Measurements from ENCODE around the gene SUSD2.

The SUSD2 gene, protein sequence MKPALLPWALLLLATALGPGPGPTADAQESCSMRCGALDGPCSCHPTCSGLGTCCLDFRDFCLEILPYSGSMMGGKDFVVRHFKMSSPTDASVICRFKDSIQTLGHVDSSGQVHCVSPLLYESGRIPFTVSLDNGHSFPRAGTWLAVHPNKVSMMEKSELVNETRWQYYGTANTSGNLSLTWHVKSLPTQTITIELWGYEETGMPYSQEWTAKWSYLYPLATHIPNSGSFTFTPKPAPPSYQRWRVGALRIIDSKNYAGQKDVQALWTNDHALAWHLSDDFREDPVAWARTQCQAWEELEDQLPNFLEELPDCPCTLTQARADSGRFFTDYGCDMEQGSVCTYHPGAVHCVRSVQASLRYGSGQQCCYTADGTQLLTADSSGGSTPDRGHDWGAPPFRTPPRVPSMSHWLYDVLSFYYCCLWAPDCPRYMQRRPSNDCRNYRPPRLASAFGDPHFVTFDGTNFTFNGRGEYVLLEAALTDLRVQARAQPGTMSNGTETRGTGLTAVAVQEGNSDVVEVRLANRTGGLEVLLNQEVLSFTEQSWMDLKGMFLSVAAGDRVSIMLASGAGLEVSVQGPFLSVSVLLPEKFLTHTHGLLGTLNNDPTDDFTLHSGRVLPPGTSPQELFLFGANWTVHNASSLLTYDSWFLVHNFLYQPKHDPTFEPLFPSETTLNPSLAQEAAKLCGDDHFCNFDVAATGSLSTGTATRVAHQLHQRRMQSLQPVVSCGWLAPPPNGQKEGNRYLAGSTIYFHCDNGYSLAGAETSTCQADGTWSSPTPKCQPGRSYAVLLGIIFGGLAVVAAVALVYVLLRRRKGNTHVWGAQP

DNA sequence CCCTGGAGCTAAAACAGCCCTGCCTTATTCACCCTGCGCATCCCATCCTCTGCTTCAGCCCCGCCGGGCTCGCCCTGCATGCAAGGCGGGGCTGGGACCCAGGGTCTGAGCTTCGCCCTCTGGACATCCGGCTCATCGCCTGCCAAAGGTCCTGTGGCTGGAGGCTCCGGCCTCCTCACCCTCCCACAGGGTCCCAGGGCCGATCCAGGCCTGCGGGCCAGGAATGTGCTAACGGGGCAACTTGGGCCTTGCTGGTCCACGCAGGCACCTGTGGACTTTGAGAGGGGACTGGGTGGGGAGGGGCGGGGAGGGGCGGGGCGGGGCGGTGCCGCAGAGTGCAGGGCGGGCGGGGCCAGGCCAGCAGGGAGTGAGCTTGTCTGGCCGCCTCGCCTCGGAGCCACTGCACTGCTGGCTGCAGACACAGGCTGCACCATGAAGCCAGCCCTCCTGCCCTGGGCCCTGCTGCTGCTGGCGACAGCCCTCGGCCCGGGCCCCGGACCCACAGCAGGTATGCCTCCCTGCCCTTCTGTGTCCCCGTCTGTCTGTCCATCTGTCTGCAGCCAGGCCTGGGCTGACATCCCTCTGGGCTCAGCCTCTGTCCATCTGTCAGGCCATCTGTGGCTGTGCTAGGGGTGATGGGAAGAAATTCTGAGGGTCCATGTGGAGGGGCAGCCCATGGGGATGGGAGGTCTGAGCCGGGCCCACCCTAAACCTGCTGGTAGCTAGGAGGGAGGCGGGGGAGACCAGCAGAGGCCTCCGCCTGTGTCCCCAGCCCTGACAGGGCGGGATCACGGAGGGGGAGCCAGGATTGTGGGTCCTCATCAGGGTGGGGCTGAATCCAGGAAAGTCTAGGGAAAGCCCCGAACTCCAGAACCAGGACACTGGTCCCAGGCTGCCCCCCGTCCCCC lies at the start of gene SUSD2:
Gene SUSD2, plus strand, starts transcription at position 400 of the 908 bp plus-strand sequence. Its CDS starts 33 bp downstream, at position 433.
- TF ChIP-seq RARB (CRISPR knock-in tag; IDR thresholded peaks at IDR 0.05) (no peak), ZNF70 (CRISPR knock-in tag; IDR thresholded peaks at IDR 0.05) (no peak), ZNF565 (CRISPR knock-in tag; conservative IDR thresholded peaks at IDR 0.05; ENCODE audit: low read depth) (no peak), ISL1 (CRISPR knock-in tag; IDR thresholded peaks at IDR 0.05) (no peak), ZFP30 (CRISPR knock-in tag; IDR thresholded peaks at IDR 0.05) (no peak), GLIS3 (CRISPR knock-in tag; IDR thresholded peaks at IDR 0.05) (no peak)
- TF ChIP-seq, protein P1, sequence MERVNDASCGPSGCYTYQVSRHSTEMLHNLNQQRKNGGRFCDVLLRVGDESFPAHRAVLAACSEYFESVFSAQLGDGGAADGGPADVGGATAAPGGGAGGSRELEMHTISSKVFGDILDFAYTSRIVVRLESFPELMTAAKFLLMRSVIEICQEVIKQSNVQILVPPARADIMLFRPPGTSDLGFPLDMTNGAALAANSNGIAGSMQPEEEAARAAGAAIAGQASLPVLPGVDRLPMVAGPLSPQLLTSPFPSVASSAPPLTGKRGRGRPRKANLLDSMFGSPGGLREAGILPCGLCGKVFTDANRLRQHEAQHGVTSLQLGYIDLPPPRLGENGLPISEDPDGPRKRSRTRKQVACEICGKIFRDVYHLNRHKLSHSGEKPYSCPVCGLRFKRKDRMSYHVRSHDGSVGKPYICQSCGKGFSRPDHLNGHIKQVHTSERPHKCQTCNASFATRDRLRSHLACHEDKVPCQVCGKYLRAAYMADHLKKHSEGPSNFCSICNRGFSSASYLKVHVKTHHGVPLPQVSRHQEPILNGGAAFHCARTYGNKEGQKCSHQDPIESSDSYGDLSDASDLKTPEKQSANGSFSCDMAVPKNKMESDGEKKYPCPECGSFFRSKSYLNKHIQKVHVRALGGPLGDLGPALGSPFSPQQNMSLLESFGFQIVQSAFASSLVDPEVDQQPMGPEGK (CRISPR knock-in tag; IDR thresholded peaks at IDR 0.05; ENCODE audit: borderline replicate concordance), result no peak
- TF ChIP-seq, protein P2, sequence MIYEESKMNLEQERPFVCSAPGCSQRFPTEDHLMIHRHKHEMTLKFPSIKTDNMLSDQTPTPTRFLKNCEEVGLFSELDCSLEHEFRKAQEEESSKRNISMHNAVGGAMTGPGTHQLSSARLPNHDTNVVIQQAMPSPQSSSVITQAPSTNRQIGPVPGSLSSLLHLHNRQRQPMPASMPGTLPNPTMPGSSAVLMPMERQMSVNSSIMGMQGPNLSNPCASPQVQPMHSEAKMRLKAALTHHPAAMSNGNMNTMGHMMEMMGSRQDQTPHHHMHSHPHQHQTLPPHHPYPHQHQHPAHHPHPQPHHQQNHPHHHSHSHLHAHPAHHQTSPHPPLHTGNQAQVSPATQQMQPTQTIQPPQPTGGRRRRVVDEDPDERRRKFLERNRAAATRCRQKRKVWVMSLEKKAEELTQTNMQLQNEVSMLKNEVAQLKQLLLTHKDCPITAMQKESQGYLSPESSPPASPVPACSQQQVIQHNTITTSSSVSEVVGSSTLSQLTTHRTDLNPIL (CRISPR knock-in tag; IDR thresholded peaks at IDR 0.05; ENCODE audit: low read depth), result no peak
- TF ChIP-seq, protein P3, sequence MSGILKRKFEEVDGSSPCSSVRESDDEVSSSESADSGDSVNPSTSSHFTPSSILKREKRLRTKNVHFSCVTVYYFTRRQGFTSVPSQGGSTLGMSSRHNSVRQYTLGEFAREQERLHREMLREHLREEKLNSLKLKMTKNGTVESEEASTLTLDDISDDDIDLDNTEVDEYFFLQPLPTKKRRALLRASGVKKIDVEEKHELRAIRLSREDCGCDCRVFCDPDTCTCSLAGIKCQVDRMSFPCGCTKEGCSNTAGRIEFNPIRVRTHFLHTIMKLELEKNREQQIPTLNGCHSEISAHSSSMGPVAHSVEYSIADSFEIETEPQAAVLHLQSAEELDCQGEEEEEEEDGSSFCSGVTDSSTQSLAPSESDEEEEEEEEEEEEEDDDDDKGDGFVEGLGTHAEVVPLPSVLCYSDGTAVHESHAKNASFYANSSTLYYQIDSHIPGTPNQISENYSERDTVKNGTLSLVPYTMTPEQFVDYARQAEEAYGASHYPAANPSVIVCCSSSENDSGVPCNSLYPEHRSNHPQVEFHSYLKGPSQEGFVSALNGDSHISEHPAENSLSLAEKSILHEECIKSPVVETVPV (CRISPR knock-in tag; IDR thresholded peaks at IDR 0.05), result no peak
- TF ChIP-seq, protein P4, sequence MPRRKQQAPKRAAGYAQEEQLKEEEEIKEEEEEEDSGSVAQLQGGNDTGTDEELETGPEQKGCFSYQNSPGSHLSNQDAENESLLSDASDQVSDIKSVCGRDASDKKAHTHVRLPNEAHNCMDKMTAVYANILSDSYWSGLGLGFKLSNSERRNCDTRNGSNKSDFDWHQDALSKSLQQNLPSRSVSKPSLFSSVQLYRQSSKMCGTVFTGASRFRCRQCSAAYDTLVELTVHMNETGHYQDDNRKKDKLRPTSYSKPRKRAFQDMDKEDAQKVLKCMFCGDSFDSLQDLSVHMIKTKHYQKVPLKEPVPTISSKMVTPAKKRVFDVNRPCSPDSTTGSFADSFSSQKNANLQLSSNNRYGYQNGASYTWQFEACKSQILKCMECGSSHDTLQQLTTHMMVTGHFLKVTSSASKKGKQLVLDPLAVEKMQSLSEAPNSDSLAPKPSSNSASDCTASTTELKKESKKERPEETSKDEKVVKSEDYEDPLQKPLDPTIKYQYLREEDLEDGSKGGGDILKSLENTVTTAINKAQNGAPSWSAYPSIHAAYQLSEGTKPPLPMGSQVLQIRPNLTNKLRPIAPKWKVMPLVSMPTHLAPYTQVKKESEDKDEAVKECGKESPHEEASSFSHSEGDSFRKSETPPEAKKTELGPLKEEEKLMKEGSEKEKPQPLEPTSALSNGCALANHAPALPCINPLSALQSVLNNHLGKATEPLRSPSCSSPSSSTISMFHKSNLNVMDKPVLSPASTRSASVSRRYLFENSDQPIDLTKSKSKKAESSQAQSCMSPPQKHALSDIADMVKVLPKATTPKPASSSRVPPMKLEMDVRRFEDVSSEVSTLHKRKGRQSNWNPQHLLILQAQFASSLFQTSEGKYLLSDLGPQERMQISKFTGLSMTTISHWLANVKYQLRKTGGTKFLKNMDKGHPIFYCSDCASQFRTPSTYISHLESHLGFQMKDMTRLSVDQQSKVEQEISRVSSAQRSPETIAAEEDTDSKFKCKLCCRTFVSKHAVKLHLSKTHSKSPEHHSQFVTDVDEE (CRISPR knock-in tag; IDR thresholded peaks at IDR 0.05), result no peak
- peak; percentile 3; the same call in 1 of the 3 replicates for ATAC-seq

DNA sequence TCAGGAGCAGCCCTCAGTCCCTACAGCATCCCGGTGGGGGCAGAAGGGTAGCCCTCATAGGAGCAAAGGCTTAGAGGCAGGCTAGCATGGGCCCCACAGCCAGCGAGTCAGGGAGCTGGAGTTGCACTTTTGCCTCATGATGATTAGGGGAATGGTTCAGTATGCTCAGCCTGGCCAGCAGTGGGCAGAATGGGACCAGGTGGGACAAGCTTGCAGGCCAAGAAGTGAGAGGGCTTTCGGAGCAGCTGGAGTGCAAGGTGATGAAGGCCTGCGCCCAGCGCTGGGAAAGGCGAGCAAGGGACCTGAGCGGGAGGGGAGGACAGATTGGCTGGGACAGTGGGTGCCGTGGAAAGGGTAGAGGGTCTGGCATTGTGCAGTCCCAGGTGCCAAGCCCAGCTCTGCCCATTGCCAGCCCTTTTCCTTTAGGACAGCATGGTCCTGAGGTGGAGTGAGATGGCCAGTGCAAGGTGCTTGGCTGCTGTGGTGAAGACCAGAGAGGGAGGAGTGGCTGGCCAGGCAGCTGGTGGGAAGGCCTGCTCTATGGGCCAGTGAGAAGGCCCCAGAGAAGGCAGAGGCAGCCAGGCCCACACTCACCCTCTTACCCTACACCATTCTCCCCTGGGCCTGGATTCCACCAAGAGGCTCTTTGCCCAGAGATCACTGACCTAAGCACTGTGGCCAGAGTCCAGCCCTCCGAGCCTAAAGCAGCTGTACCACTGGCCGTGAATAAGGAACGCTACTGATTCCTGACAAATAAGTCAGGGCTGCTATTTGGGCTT lies 47.9 kb upstream of the SUSD2 start:
- peak; percentile 39 for ATAC-seq
- no peak for TF ChIP-seq BACH2 (CRISPR knock-in tag; IDR thresholded peaks at IDR 0.05; ENCODE audit: borderline replicate concordance)
- no peak for TF ChIP-seq PPARA (CRISPR knock-in tag; IDR thresholded peaks at IDR 0.05; ENCODE audit: borderline replicate concordance)
- no peak for TF ChIP-seq RARB (CRISPR knock-in tag; IDR thresholded peaks at IDR 0.05)
- TF ChIP-seq ZNF8 (CRISPR knock-in tag; IDR thresholded peaks at IDR 0.05), result no peak
- TF ChIP-seq, protein P2 (CRISPR knock-in tag; IDR thresholded peaks at IDR 0.05; ENCODE audit: low read depth), result no peak
- TF ChIP-seq CSDC2 (CRISPR knock-in tag; IDR thresholded peaks at IDR 0.05), result no peak
- no peak for TF ChIP-seq ESRRG (CRISPR knock-in tag; IDR thresholded peaks at IDR 0.05)
- TF ChIP-seq TOX (CRISPR knock-in tag; IDR thresholded peaks at IDR 0.05; ENCODE audit: borderline replicate concordance), result no peak
- no peak for TF ChIP-seq ZNF565 (CRISPR knock-in tag; conservative IDR thresholded peaks at IDR 0.05; ENCODE audit: low read depth)
- TF ChIP-seq ZC3H10 (CRISPR knock-in tag; IDR thresholded peaks at IDR 0.05), result no peak
- no peak for TF ChIP-seq ARNTL (CRISPR knock-in tag; IDR thresholded peaks at IDR 0.05; ENCODE audit: borderline replicate concordance, low read depth)
- no peak for TF ChIP-seq OSR1 (CRISPR knock-in tag; IDR thresholded peaks at IDR 0.05)
- TF ChIP-seq ISL1 (CRISPR knock-in tag; IDR thresholded peaks at IDR 0.05), result no peak
- TF ChIP-seq ZNF70 (CRISPR knock-in tag; IDR thresholded peaks at IDR 0.05), result no peak
- TF ChIP-seq GLIS3 (CRISPR knock-in tag; IDR thresholded peaks at IDR 0.05), result no peak
- TF ChIP-seq, protein P1 (CRISPR knock-in tag; IDR thresholded peaks at IDR 0.05; ENCODE audit: borderline replicate concordance), result no peak

Data from SK-N-SH treated with all-trans-retinoic acid at 6 μM for 48 hours (cell line).